ENCODE data around the gene PREB.

DNA sequence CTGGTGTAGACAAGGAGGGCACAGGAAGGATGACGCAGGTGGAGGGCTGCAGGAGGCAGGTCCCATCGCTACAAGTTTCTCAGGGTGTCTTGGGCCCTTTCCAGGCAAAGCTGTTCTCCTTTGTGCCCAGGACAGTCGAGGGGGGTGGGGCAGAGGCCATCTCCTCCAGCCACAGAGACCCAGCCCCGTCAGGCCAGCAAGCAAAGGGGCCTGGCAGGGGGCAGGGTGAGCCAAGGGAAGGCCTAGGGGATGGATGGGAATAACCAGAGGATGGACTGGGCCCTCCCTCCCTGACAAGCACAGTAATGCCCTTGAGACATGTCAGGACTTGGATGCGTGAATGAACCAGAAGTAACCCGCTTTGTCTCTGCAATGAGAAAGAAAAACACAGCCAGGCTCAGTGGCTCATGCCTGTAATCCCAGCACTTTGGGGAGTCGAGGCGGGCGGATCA is 20.7 kb upstream of the PREB start:
- TF ChIP-seq, protein P1, sequence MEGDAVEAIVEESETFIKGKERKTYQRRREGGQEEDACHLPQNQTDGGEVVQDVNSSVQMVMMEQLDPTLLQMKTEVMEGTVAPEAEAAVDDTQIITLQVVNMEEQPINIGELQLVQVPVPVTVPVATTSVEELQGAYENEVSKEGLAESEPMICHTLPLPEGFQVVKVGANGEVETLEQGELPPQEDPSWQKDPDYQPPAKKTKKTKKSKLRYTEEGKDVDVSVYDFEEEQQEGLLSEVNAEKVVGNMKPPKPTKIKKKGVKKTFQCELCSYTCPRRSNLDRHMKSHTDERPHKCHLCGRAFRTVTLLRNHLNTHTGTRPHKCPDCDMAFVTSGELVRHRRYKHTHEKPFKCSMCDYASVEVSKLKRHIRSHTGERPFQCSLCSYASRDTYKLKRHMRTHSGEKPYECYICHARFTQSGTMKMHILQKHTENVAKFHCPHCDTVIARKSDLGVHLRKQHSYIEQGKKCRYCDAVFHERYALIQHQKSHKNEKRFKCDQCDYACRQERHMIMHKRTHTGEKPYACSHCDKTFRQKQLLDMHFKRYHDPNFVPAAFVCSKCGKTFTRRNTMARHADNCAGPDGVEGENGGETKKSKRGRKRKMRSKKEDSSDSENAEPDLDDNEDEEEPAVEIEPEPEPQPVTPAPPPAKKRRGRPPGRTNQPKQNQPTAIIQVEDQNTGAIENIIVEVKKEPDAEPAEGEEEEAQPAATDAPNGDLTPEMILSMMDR (IDR thresholded peaks at IDR 0.05) = no peak
- TF ChIP-seq ZFX (IDR thresholded peaks at IDR 0.05; ENCODE audit: borderline replicate concordance) = no peak

Data from 22Rv1 (cell line).